Testis (tissue), 3 donors: ENCODE results near the gene DNAJB8. TPM values are rescaled to one million over a fixed set of nuclear protein-coding genes. Genes with fewer than 3 reads are reported as not detected.

Source experiments
- DNase-seq: peaks from one replicate; pipeline ENCODE4 v3.0.0-alpha.2; 2019
- H3K27ac ChIP-seq, 2 donors: fragments of 200-600 bp; sonication (generic); one replicate each; pipeline ENCODE4 v1.5.1; 2019
- H3K27me3 ChIP-seq: fragments of 200-600 bp; sonication (generic); one replicate; pipeline ENCODE4 v1.5.1; 2019
- H3K36me3 ChIP-seq: fragments of 200-600 bp; sonication (generic); one replicate; pipeline ENCODE4 v1.5.1; 2017; ENCODE audit warnings: low read depth; ENCODE audit errors: missing control alignments
- H3K4me1 ChIP-seq: fragments of 200-600 bp; sonication (generic); one replicate; pipeline ENCODE4 v1.5.1; 2019
- H3K4me3 ChIP-seq, 2 donors: fragments of 200-600 bp; sonication (generic); one replicate each; pipeline ENCODE4 v1.5.1; 2017 to 2019
- H3K9me3 ChIP-seq: fragments of 200-600 bp; sonication (generic); one replicate; pipeline ENCODE4 v1.5.1; 2017
- POLR2A ChIP-seq: fragments of 450-650 bp; IDR thresholded peaks from one replicate; pipeline ENCODE4 v1.6.1; 2017; ENCODE audit warnings: antibody characterized with exemption, mild to moderate bottlenecking, moderate library complexity
- WGBS, 2 donors: methylation state at CpG; one replicate each; pipeline ENCODE4 v1.1.5; 2018; 5-methylcytosine and 5-hydroxymethylcytosine counted together
- intact Hi-C: fragments of 100-400 bp; cut with DNase I; formaldehyde crosslinking; loops from one replicate; pipeline ENCODE4 v1.15.1; 2023; ENCODE audit warnings: low total_unique reads
- polyA plus RNA-seq: library from polyadenylated mRNA; stranded (reverse); fragments of 350-450 nt; fragmentation: Illumina TruSeq; extraction: RNeasy Lipid Tissue Mini Kit (QIAGEN cat#74804); gene quantifications from one replicate; pipeline ENCODE4 v1.2.3, GENCODE V29; 2014; ENCODE audit warnings: low read depth, low replicate concordance; ENCODE audit not compliant: insufficient read depth
- total RNA-seq, 2 donors: library from RNA; depleted of rRNA; stranded (reverse); fragments of >200 nt; gene quantifications; one replicate each; pipeline ENCODE4 v1.2.3, GENCODE V29; 2016
- TF ChIP-seq, protein P1 (sequence below), 3 experiments: fragments of 450-650 bp in 2 of 3; fragments of 200-600 bp in 1 of 3; sonication (generic) in 1 of 3; IDR thresholded peaks; one replicate each; pipeline ENCODE4 v1.5.1; 2016 to 2019; ENCODE audit warnings: antibody characterized with exemption in 3 of 3, mild to moderate bottlenecking in 2 of 3, moderate library complexity in 1 of 3

DNAJB8 gene
- total and polyA plus RNA-seq, 3 donors from 2014 or later, result 18.3 to 75.0 (median 46.0) TPM

GRCh38 chr3:128501431-128501830 lies 34.7 kb upstream of the DNAJB8 start:
- Histone ChIP-seq H3K9me3 (no peaks in the 10 kb centered on the region), H3K4me1 (peaks cover 11% of the 10 kb centered on the region), H3K27ac (no peak overlapping the region), H3K4me3 (no peak overlapping the region), H3K27me3 (no peaks in the 10 kb centered on the region), H3K36me3 (no peaks in the 10 kb centered on the region)
- DNase-seq, result no peak
- TF ChIP-seq, protein P1, sequence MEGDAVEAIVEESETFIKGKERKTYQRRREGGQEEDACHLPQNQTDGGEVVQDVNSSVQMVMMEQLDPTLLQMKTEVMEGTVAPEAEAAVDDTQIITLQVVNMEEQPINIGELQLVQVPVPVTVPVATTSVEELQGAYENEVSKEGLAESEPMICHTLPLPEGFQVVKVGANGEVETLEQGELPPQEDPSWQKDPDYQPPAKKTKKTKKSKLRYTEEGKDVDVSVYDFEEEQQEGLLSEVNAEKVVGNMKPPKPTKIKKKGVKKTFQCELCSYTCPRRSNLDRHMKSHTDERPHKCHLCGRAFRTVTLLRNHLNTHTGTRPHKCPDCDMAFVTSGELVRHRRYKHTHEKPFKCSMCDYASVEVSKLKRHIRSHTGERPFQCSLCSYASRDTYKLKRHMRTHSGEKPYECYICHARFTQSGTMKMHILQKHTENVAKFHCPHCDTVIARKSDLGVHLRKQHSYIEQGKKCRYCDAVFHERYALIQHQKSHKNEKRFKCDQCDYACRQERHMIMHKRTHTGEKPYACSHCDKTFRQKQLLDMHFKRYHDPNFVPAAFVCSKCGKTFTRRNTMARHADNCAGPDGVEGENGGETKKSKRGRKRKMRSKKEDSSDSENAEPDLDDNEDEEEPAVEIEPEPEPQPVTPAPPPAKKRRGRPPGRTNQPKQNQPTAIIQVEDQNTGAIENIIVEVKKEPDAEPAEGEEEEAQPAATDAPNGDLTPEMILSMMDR (IDR thresholded peaks at IDR 0.05), result no peak
- TF ChIP-seq POLR2A, result no peak
- 81 to 85% methylated on average over 3 of the region's 3 CpGs for WGBS, 2 donors
- intact Hi-C loops, result no loop called here

- no peaks in the 10 kb centered on the region for H3K27me3 ChIP-seq
- H3K27ac ChIP-seq, result no peak overlapping the region
- intact Hi-C loops, result no loop called here
- H3K9me3 ChIP-seq, result no peaks in the 10 kb centered on the region
- peaks cover 11% of the 10 kb centered on the region for H3K4me1 ChIP-seq
- no peak for DNase-seq
- H3K36me3 ChIP-seq, result no peaks in the 10 kb centered on the region
- no peak overlapping the region for H3K4me3 ChIP-seq
- TF ChIP-seq, protein P1 (IDR thresholded peaks at IDR 0.05), result no peak
- TF ChIP-seq POLR2A, result no peak
- WGBS, 2 donors, result 88 to 89% methylated on average over 4 of the region's 4 CpGs
Measured at GRCh38 chr3:128500556-128500955, 33.9 kb upstream of the DNAJB8 start.

DNA sequence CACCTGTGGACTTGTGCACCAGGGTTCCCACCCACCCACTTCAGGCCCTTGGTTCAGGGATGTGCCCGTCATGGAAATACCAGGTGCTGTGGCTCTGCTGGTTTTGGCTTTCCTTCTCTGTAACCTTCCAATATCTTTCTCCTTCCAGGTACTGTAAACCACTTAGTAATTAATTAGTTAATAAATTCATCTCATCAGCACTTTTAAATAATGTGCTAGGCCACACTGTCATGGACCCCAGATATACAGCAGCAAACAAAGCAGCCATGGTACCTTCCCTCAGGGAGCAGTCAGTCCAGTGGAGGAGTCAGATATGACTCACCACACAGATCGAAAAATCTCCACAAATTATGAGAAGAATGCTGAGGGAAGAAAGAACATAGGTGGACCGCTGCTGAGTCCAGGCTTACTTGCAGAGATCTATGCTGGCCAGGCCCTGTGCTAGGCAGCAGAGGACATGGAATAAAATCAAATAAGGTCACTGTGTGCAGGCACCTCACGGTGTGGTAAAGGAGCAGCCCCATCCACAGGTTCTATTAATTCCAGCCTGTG lies 33.1 kb upstream of the DNAJB8 start:
- Histone ChIP-seq H3K9me3 (no peaks in the 10 kb centered on the region), H3K27me3 (no peaks in the 10 kb centered on the region), H3K4me3 (no peak overlapping the region), H3K27ac (no peak overlapping the region), H3K4me1 (peaks cover 11% of the 10 kb centered on the region), H3K36me3 (no peaks in the 10 kb centered on the region)
- 82 to 88% methylated on average over 4 of the region's 4 CpGs for WGBS, 2 donors
- TF ChIP-seq, protein P1 (IDR thresholded peaks at IDR 0.05), result no peak
- no peak for TF ChIP-seq POLR2A
- DNase-seq, result no peak
- intact Hi-C loops, result loop anchor here (5.0 to 10.0 kb wide), 3 partner anchors 72 to 425 kb away; no protein-coding TSS in a partner anchor

- intact Hi-C loops, result loop anchor here (5.0 to 10.0 kb wide), 3 partner anchors 72 to 424 kb away; no protein-coding TSS in a partner anchor
- H3K27me3 ChIP-seq, result no peaks in the 10 kb centered on the region
Measured at GRCh38 chr3:128498901-128499530, 32.3 kb upstream of the DNAJB8 start.

More at GRCh38 chr3:128498901-128499530, 32.3 kb upstream of the DNAJB8 start:
- Histone ChIP-seq H3K36me3 (no peaks in the 10 kb centered on the region), H3K9me3 (no peaks in the 10 kb centered on the region), H3K4me3 (no peak overlapping the region), H3K4me1 (peaks cover 11% of the 10 kb centered on the region), H3K27ac (no peak overlapping the region)
- DNase-seq, result peak; percentile 4
- 67 to 68% methylated on average over 13 to 15 of the region's 15 CpGs for WGBS, 2 donors
- TF ChIP-seq, protein P1 (IDR thresholded peaks at IDR 0.05), result no peak
- TF ChIP-seq POLR2A, result no peak
